T1000 (cell line): ENCODE measurements around the gene ZEB2.
A peak's percentile ranks its signal among the peaks of the same experiment; 100 is the strongest.
"Not testable (repeated sequence)": the region's sequence is repeated elsewhere in the genome, so short reads cannot be mapped to it uniquely, and the experiment has no call there.

ENCODE experiments used
- DNase-seq: peaks from one replicate; lab custom pipeline; 2025; ENCODE audit warnings: mixed read lengths; lab: John Stamatoyannopoulos, UW

Gene ZEB2

GRCh38 chr2:144381716-144382115 lies 138.2 kb downstream of the ZEB2 start:
- no peak for DNase-seq

DNA sequence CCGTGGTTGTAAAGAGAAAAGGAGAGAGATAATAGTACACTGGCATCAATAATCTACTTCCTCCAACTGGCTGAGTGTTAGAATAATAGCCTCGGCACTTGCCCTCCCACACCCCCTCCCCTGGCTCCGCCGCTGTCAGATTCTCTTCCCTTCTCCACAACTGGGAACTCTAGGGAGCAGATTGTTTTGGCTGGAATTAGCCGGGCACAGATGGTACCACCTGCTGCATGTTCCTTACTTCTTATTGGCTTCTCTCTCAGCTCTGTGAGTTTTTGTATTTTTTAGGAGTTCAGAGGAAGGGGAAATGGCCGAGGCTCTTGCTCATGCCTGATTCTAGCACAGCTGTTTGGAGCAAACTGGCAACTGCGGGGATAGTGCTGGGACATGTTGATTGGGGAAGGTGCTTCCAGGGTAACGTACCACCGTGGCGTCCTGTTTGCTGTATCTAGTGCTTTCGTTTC lies 140.0 kb downstream of the ZEB2 start:
- no peak for DNase-seq

DNA sequence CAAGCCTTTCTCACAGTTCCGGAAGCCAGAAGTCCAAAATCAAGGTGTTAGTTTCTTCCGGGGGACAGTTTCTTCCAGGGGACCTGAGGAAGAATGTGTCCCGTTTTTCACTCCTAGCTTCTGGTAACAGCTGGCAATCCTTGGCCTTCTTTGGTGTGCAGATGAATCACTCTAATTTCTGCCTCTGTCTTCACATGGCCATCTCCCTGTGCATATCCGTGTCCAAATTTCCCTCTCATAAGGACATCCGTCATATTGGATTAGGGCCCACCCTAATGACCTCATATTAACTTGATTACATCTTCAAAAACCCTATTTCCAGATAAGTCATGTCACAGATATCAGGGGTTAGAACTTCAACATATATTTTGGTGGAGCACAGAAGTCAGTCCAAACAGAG lies 141.4 kb downstream of the ZEB2 start:
- DNase-seq: no peak

GRCh38 chr2:144377914-144378313 lies 142.0 kb downstream of the ZEB2 start:
- DNase-seq: no peak

GRCh38 chr2:144376926-144377325 lies 143.0 kb downstream of the ZEB2 start:
- DNase-seq: no peak

DNA sequence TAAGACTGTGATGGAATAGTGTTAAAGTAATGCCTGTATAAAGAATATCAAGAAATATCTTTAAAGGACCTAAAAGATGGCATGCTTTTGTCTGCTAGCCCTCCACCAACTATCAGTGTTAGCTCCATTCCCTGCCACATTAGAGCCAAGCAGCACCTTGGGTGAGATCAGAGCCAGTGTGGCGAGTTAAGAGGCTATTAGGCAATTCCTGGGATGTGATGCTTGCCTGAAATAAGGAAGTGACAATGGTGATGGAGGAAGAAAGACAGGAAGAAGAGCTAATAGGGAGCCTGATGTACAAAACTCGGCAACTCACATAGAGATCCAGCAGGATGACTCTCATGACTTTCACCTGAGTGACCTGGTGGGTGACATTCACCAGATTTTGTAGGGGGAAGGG lies 143.5 kb downstream of the ZEB2 start:
- no peak for DNase-seq

DNA sequence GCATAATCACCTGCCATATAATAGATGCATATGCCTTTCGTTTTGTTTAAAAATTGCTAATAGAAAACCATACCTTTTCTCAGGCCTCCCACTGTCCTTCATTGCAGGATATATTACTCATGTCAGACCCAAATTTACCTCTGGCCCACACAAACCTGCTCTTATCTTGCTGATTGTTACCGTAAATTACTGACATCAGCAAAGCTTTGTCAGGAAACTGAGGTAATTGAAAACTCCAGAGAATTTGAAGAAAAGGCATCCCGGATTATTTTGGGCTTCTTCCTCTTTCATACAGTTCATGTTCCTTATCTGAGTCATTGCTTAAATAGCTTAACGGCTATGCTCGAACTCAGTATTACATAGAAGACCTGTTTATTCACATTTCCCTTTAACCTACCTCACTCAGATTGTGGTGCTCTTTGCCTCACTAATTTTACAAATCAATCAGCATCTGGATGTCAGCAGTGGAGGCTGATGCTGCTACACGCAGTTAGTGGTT lies 145.7 kb downstream of the ZEB2 start:
- DNase-seq: no peak

DNA sequence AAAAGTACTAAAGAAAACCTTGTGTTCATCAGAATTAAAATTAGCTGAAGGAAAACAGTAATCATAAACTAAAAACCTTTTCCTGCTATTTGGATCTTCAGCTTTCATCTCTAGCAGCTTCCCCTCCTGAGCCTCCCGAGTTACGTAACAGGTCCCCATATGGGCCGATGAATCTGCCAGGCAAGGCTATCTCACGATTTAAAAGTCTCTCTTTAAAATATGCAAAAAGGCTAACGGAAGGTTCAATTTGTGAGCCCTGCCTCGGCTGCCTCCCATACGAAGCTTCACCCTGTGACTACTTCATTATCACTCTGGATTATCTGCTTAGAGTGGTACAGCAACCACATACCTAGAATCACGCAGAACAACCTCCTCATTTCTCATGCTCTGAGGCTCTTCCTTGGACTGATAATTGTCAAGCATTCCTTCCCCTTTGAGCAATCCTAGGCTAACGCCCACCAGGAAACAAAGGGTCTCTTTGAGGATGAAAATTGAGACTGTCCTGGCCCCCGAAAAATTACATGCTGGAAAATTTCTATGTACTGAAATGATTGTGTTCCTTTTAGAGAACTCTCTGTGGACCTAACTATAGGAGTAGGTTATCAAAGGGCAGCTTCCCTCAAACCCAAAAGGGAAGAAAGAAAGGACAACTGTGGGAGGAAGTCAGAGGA lies 147.4 kb downstream of the ZEB2 start:
- DNase-seq: no peak

- no peak for DNase-seq
Measured at GRCh38 chr2:144370937-144371584, 148.9 kb downstream of the ZEB2 start.

- no peak for DNase-seq
Measured at GRCh38 chr2:144369416-144369815, 150.5 kb downstream of the ZEB2 start.

DNA sequence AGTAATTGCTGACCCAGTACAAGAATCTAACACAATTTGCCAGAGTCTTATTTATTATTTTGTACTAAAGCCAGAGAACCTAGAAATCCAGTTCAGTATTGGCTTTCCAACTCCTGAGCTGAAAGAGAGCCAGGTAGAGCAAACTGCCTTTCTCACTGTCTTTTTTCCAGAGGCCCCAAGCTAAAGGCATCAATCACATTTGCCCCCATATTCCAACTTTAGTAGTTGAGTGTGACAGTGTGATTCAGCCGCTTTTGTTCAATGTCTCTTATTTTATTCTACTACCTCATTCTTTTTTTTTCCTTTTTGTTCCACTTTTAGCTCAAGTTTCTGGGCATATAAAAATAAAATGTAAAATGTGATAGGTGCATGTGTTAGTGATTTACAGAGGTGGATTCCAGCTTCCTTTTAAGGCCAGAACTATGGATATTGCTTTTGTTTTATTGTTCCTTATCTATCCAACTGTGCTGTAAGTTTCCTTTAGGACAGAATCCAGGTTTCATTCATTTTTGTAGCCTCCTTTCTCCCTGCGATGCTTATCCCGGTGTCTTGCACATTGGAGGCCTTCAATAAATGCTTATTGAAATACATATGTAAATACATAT lies 153.0 kb downstream of the ZEB2 start:
- DNase-seq: no peak

DNA sequence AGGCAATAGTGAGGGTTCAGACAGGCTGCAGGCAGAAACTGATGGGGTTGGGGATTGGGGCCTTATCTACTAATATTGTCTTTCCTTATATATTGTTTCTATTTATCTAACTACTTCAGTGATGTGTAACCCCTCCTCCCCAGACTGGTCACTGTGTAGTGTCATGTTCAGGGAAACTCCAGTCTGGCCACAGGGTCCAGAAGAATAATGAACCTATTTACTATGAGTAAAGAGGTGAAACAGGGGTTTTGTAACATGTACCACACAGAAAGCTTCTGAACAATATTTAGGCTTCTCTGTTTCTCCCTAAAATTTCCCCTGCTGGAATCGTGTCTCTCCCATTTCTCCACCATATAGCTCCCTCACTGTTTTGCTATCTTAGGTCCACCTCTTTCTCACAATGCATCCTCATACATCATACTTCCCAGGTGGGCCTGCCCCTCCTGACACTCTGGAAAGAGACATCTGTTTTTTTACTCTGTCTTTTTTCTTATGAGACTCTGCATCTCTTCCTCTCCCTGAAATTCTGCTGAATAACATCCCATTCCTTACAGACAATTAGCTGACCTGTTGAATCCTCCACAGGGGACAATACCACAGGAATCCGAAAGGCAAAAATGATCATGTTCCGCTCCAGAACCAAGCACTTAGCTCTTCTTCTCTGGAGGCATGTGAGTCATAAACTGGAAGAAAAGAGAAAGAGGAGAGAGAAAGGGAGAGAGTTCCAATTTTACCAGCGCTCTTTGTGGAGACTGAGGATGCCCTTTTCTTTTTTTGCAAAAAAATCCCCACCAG lies 154.8 kb downstream of the ZEB2 start:
- no peak for DNase-seq

DNA sequence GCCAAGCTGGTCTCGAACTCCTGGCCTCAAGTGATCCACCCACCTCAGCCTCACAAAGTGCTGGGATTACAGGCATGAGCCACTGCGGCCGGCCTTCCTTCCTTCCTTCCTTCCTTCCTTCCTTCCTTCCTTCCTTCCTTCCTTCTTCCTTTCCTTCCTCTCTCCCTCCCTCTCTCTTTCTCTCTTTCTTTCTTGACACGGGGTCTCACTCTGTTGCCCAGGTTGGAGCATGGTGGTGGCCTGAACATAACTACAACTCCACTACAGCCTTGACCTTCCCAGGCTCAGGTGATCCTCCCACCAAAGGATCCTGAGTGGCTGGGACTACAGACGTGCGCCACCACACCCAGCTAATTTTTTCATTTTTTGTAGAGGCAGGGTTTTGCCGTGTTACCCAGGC lies 155.7 kb downstream of the ZEB2 start:
- DNase-seq: not testable (repeated sequence)

DNA sequence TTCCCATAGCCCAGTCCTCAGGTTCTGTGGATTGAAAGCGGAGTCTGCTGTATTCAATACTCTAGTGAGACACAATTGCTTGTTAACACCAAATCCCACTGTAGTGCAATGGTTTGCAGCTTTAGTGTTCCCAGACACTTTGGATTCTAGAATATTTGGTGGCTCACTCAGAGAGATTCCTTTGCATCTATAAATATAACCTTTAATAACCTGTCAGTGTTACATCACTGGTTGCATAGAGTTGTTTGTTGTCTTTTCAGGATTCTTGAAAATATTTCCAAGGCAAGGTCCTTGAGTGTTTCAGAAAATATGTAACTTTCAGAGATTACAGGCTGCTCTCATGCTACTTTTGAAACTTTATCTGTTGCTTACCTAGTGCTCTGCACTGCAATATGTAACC lies 157.5 kb downstream of the ZEB2 start:
- DNase-seq: no peak

- DNase-seq: no peak
Measured at GRCh38 chr2:144361742-144362141, 158.2 kb downstream of the ZEB2 start.

GRCh38 chr2:144359684-144360083 lies 160.2 kb downstream of the ZEB2 start:
- DNase-seq: no peak

GRCh38 chr2:144358979-144359541 lies 160.9 kb downstream of the ZEB2 start:
- no peak for DNase-seq

- no peak for DNase-seq
Measured at GRCh38 chr2:144358374-144358964, 161.4 kb downstream of the ZEB2 start.

- peak; percentile 33 for DNase-seq
Measured at GRCh38 chr2:144357623-144358373, 162.1 kb downstream of the ZEB2 start.

- DNase-seq: no peak
Measured at GRCh38 chr2:144356402-144356801, 163.5 kb downstream of the ZEB2 start.

DNA sequence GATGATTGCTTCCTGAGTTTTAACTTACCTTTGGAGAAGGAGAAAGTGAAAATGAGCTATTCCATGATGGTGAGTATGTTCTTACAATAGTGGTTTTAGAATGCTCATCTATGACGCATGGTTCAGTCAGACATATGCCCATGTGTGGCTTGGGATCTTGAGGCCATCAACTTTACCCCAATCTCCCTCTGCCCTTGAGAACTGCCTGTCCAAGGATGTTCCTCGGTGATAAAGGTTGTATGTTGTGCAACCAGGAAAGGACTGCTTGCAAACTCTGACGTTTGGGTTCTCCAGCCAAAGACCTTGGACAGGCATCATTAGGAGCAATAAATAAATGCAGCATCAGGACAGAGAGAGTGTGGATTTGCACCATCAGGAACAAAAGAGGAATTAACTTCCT lies 165.0 kb downstream of the ZEB2 start:
- DNase-seq: no peak
